Thyroid gland (tissue), 4 donors: Measurements from ENCODE around the gene FOXRED2. TPM values are rescaled to one million over a fixed set of nuclear protein-coding genes. Genes with fewer than 3 reads are reported as not detected.
A peak's percentile ranks its signal among the peaks of the same experiment; 100 is the strongest.
"Not testable (repeated sequence)": the region's sequence is repeated elsewhere in the genome, so short reads cannot be mapped to it uniquely, and the experiment has no call there.

Experiments used
- DNase-seq, 2 donors: peaks; one replicate each; pipeline ENCODE4 v3.0.0-alpha.2; 2019
- H3K27ac ChIP-seq, 3 donors: fragments of 200-600 bp; sonication (generic); 1 replicate in 2 of 3; 2 replicates in 1 of 3; pipeline ENCODE4 v1.5.1; 2016 to 2019; ENCODE audit warnings: mild to moderate bottlenecking in 1 of 3, moderate library complexity in 1 of 3
- H3K27me3 ChIP-seq: fragments of 200-600 bp; sonication (generic); one replicate; pipeline ENCODE4 v1.5.1; 2019
- H3K36me3 ChIP-seq, 2 donors: fragments of 200-600 bp; sonication (generic); one replicate each; pipeline ENCODE4 v1.5.1; 2016 to 2019
- H3K4me1 ChIP-seq, 2 donors: fragments of 200-600 bp; sonication (generic); one replicate each; pipeline ENCODE4 v1.5.1; 2017 to 2019
- H3K4me3 ChIP-seq, 3 donors: fragments of 200-600 bp; sonication (generic); replicated peaks in 1 of 3; 1 replicate in 2 of 3; 2 replicates in 1 of 3; pipeline ENCODE4 v1.5.1; 2016; ENCODE audit warnings: mild to moderate bottlenecking in 1 of 3
- H3K9me3 ChIP-seq: fragments of 200-600 bp; sonication (generic); one replicate; pipeline ENCODE4 v1.5.1; 2017
- CTCF ChIP-seq, 6 experiments: fragments of 200-600 bp in 3 of 6; fragments of 450-650 bp in 3 of 6; sonication (generic) in 3 of 6; IDR thresholded peaks; one replicate each; pipeline ENCODE4 v1.5.1; 2016 to 2019; ENCODE audit warnings: antibody characterized with exemption in 6 of 6, mild to moderate bottlenecking in 2 of 6, inconsistent platforms in 1 of 6, moderate library complexity in 1 of 6
- POLR2A ChIP-seq, 2 donors: fragments of 450-650 bp; IDR thresholded peaks; one replicate each; pipeline ENCODE4 v1.6.1; 2017; ENCODE audit warnings: antibody characterized with exemption in 2 of 2, mild to moderate bottlenecking in 2 of 2, moderate library complexity in 1 of 2
- WGBS, 2 donors: methylation state at CpG; one replicate each; pipeline ENCODE4 v1.1.5; 2017; 5-methylcytosine and 5-hydroxymethylcytosine counted together
- intact Hi-C: fragments of 100-400 bp; cut with DNase I; formaldehyde crosslinking; loops from one replicate; pipeline ENCODE4 v1.15.1; 2023
- total RNA-seq, 4 donors: library from RNA; depleted of rRNA; stranded (reverse); fragments of >200 nt; gene quantifications; one replicate each; pipeline ENCODE4 v1.2.3, GENCODE V29; 2016

The FOXRED2 gene
- total RNA-seq, 4 donors from 2014 or later, result 5.9 to 12.8 (median 9.4) TPM

GRCh38 chr22:36455571-36456463 lies 51.0 kb downstream of the FOXRED2 start:
- Histone ChIP-seq H3K9me3 (no peaks in the 10 kb centered on the region), H3K36me3 (no peaks in the 10 kb centered on the region), H3K27ac (peak overlapping the region; percentile 97 to 99 (median 98)), H3K4me1 (peaks cover 36 to 64% of the 10 kb centered on the region in 2 donors), H3K4me3 (peak overlapping the region in 1 of 3 donors; percentile 27), H3K27me3 (no peaks in the 10 kb centered on the region)
- peak; percentile 91 to 95 for DNase-seq
- TF ChIP-seq CTCF (IDR thresholded peaks at IDR 0.05), result no peak
- TF ChIP-seq POLR2A (IDR thresholded peaks at IDR 0.05), result peak in 1 of 2 donors; percentile 39
- intact Hi-C loops, result no loop called here
- WGBS, 2 donors, result 39 to 47% methylated on average over 18 to 20 of the region's 21 CpGs

GRCh38 chr22:36454916-36455570 lies 51.8 kb downstream of the FOXRED2 start:
- DNase-seq, result peak; percentile 87 to 91
- Histone ChIP-seq H3K4me1 (peaks cover 36 to 63% of the 10 kb centered on the region in 2 donors), H3K27ac (peak overlapping the region; percentile 97 to 99 (median 98)), H3K27me3 (no peaks in the 10 kb centered on the region), H3K4me3 (peak overlapping the region in 1 of 3 donors; percentile 27), H3K36me3 (no peaks in the 10 kb centered on the region), H3K9me3 (no peaks in the 10 kb centered on the region)
- TF ChIP-seq CTCF (IDR thresholded peaks at IDR 0.05) (no peak), POLR2A (IDR thresholded peaks at IDR 0.05) (peak; percentile 70 to 86)
- intact Hi-C loops, result no loop called here
- 6 to 22% methylated on average over 5 to 26 of the region's 61 CpGs for WGBS, 2 donors

GRCh38 chr22:36453855-36454378 lies 52.9 kb downstream of the FOXRED2 start:
- WGBS, 2 donors, result 96 to 97% methylated on average over 16 of the region's 16 CpGs
- peak overlapping the region in 2 of 3 donors; percentile 97 to 99 for H3K27ac ChIP-seq
- TF ChIP-seq CTCF (IDR thresholded peaks at IDR 0.05) (no peak), POLR2A (IDR thresholded peaks at IDR 0.05) (no peak)
- no peaks in the 10 kb centered on the region for H3K27me3 ChIP-seq
- intact Hi-C loops, result no loop called here
- H3K9me3 ChIP-seq, result no peaks in the 10 kb centered on the region
- no peak for DNase-seq
- H3K4me1 ChIP-seq, result peaks cover 36 to 61% of the 10 kb centered on the region in 2 donors
- no peak overlapping the region for H3K4me3 ChIP-seq
- no peaks in the 10 kb centered on the region for H3K36me3 ChIP-seq

GRCh38 chr22:36452978-36453607 lies 53.7 kb downstream of the FOXRED2 start:
- H3K27me3 ChIP-seq, intact Hi-C loops, H3K9me3 ChIP-seq, DNase-seq, H3K36me3 ChIP-seq, H3K4me3 ChIP-seq: not testable (repeated sequence)
- H3K4me1 ChIP-seq, result peaks cover 33 to 53% of the 10 kb centered on the region in 2 donors
- H3K27ac ChIP-seq, result peak overlapping the region; percentile 63 to 99 (median 97)
- WGBS, 2 donors, result 75 to 82% methylated on average over 5 of the region's 5 CpGs

- Histone ChIP-seq H3K27me3 (no peaks in the 10 kb centered on the region), H3K27ac (peak overlapping the region; percentile 63 to 99 (median 97)), H3K36me3 (no peaks in the 10 kb centered on the region), H3K4me3 (no peak overlapping the region), H3K4me1 (peaks cover 29 to 46% of the 10 kb centered on the region in 2 donors), H3K9me3 (no peaks in the 10 kb centered on the region)
- TF ChIP-seq POLR2A (IDR thresholded peaks at IDR 0.05), result no peak
- no peak for TF ChIP-seq CTCF (IDR thresholded peaks at IDR 0.05)
- 77 to 80% methylated on average over 8 to 9 of the region's 9 CpGs for WGBS, 2 donors
- DNase-seq, result no peak
- intact Hi-C loops, result no loop called here
Observed at GRCh38 chr22:36452250-36452977, 54.4 kb downstream of the FOXRED2 start.

- intact Hi-C loops, H3K9me3 ChIP-seq, H3K4me3 ChIP-seq, DNase-seq, H3K36me3 ChIP-seq, H3K27me3 ChIP-seq: not testable (repeated sequence)
- Histone ChIP-seq H3K4me1 (peaks cover 27 to 38% of the 10 kb centered on the region in 2 donors), H3K27ac (peak overlapping the region; percentile 63 to 99 (median 97))
- WGBS, 2 donors, result 96 to 97% methylated on average over 7 of the region's 7 CpGs
Observed at GRCh38 chr22:36450923-36451322, 55.9 kb downstream of the FOXRED2 start.
